Glomerular visceral epithelial cell (primary cell): Measurements from ENCODE around the gene CCDC39.
"Not testable (repeated sequence)": the region's sequence is repeated elsewhere in the genome, so short reads cannot be mapped to it uniquely, and the experiment has no call there.

ENCODE experiments used
- DNase-seq: peaks from one replicate; pipeline ENCODE4 v3.0.0-alpha.2; 2016; ENCODE audit errors: extremely low spot score

CCDC39 gene

DNA sequence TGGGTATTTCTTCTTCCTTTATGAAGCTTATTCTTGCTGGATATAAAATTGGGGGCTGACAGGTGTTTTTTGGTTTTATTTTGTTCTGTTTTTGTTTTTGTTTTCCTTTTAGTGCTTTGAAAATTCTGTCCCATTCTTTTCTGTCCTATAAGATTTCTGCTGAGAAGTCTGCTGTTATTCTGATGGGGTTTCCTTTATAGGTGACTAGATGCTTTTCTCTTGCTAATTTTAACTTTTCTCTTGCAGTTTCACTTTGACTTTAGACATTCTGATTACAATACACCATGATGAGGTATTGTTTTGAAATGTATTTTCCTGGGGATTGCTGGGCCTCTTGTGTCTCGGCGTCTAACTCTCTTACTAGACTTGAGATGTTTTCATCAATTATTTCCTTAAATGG, 54.6 kb downstream of the CCDC39 start:
- DNase-seq: no peak

DNA sequence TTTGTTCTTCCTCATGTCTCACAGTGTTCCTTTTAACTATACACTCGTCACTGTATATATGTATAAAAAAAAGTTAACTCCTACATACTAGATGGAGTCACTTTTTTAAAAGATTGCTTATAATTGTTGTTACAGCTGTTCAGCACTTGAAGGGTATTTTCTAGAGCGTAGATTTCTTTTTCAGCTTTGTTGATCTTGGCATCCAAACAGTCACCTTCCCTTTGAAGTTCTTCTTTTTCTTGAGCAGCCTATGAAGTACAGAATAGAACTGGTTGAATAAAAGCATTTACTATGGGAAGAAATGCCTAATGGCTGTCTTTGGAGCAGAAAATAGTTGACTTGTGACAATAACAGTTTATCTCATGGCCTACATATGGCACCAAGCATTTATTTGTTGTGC, 59.6 kb downstream of the CCDC39 start:
- DNase-seq: no peak

DNA sequence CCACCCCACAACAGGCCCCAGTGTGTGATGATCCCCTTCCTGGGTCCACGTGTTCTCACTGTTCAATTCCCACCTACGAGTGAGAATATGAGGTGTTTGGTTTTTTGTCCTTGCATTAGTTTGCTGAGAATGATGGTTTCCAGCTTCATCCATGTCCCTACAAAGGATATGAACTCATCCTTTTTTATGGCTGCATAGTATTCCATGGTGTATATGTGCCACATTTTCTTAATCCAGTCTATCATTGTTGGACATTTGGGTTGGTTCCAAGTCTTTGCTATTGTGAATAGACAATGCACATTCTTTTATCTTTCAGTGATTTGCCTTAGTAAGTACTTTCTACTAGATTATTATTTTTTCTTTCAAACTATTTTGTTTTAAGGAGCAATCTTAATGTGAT, 60.7 kb downstream of the CCDC39 start:
- DNase-seq: not testable (repeated sequence)

DNA sequence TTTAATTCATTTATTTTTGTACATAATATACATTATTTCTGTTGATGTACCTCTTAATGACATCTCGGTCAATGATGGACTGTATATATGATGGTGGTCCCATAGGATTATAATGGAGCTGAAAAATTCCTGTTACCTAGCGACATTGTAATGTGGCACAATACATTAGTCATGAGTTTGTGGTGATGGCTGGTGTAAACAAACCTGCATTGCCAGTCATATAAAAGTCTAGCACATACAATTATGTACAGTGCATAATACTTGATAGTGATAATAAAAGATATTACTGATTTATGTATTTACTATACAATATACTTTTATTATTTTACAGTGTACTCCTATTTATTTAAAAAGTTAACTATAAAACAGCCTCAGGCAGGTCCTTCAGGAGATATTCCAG, 62.2 kb downstream of the CCDC39 start:
- DNase-seq: no peak

DNA sequence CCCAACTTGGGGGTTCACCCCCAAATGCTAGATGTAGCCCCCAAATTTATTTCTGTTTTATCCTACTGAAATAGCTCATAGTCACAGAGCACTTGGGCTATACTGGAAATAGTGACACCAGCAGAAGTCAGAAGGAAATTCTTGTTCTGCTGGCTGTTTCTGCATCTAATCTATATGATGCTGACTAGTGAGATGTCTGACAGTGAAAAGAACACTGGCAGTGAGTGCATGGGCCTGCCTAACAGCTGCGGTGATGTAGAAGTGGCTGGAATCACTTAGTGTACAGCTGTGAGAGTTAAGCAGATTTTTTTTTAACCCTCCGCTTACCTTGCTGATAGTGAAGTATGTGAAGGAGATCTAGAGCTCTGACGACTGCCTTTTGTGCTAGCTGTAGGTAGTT, 63.3 kb downstream of the CCDC39 start:
- no peak for DNase-seq

DNA sequence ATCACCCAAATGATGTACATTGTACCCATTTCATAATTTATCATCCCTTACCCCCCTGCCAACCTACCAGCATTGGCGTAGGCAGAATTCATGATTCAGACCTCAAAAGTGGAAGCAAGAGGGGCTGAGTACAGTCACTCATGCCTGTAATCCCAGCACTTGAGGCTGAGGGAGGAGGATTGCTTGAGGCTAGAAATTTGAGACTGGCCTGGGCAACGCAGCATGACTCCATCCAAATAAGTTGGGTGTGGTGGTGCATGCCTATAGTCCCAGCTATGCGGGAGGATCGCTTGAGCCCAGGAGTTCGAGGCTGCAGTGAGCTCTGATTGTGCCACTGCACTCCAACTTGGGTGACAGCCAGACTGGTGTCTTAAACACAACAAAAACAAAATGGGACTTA, 66.9 kb downstream of the CCDC39 start:
- DNase-seq: no peak

DNA sequence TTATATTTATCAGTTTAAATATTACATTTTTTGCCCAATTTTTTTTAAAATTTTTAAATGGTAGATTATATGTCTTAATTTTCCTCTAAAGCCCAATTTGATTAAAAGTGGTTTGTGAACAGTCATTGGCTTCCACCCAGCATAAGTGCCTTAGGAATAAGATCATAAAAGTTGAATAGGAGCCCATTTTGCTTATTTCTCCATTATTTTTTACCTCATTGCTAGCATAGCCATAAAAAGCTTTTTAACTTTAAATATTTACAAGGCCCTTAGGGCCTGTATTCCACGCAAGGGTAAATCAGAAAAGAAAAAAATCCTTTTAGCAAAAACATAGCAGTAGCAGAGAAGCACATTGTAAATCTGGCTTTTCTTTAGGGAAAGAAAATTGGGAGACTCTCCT, 68.3 kb downstream of the CCDC39 start:
- no peak for DNase-seq

DNA sequence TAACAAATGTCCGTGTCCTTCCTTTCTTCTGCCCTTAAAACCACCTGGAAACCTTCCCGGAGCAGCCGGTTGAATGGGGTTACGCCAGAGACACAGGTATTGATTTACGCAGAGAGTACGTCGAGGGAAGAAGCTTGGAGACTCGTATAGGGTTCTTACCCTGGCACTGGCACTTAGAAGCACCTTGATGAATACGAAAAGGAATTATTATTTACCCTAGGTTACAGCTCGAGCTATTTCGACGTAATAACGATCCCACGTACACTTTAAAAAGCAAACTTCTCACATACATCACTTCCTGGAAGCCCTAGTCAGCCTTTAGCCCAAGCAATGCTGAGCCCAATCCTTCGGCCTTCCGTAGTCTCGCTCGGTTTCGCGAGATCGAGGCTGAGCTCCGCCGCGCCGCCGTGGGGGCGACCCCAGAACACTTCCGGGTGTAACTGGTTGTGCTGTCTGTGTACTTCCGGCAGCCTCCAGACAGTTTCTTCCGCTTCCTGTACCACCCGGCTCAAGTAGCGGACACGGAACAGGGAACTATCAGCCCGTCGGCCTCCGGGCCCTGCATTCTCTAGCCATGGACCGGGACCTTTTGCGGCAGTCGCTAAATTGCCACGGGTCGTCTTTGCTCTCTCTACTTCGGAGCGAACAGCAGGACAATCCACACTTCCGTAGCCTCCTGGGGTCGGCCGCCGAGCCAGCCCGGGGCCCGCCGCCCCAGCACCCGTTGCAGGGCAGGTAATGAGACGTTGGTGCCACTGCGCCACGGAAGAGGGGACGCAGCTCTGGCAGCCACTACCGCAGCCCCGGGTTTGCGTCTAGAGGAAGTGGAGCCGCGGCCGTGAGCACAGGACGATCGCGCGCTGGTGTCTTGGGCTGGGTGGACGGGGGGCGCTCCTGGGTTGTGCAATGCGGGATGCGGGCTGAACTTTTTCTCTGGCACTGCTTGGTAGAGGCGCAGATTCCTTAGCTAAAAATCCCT, 77.3 kb downstream of the CCDC39 start, which contains the start of gene TTC14:
TTC14 (plus strand) TSS at position 476 of the 979 bp plus-strand sequence; CDS start at position 575, 99 bp downstream.
- peak; percentile 95 for DNase-seq

DNA sequence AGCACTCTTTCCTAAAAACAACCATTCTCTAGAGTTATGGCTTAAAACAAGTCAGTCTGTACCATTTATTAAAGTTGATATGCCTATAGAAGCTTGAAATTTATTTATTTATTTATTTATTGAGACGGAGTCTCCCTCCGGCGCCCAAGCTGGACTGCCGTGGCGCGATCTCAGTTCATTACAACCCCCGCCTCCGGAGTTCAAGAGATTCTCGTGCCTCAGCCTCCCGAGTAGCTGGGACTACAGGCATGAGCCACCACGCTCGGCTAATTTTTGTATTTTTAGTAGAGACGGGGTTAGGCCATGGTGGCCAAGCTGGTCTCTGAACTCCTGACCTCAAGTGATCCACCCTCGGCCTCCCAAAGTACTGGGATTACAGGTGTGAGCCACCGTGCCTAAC, 78.8 kb downstream of the CCDC39 start:
- no peak for DNase-seq

DNA sequence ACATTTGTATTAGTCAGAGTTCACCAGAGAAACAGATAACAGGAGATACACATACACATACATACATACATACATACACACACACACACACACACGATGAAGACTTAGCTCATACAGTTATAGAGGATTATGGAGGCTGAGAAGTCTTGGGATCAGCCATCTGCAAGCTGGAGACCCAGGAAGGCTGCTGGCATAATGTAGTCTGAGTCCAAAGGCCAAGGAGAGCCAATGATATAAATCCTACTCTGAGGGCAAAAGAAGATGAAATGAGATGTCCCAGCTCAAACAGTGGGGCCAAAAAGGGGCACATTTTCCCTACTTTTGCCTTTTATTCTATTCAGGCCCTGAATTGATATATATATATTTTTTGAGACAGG, 83.7 kb downstream of the CCDC39 start:
- no peak for DNase-seq

DNA sequence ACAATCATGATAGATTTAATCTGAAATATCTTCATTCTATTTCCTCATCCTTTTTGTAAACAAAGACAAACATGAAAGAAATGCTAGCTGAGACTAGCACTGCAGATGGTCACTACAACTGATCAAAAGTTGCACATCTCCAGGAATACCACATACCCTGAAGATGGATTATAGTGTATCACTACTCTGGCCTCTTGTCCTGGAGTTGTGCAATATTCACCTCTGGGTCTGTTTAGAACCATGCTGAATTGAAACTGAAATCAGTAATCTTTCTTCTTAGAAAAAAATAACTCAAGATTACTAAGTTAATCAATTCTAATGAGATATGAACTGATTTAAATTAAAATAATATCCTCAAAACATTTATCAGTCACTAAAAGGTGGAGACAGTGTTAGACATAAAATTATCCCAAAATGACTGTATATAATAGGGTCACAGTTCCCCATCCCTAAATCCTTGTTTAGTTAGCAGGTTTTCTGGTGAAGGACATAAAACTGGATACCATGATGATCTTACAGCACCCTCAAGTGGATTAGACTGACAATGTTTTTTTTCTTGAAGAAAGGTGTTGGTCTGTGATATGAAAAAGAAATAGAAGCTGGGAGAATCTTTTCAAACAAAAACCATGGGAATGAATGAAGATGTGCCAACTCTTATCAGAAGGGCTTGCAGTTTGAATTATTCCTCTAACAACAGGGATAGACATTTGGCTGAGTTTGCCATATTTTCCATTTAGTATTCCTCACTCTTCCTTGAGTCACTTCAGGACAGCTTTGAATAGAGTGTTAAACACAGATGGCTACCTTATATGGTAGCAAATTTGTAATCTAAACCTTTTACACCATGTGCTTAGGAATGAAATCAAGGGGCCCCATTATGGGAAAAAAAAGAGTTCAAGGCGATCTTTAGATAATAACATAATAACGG, 84.4 kb downstream of the CCDC39 start:
- DNase-seq: peak; percentile 18

DNA sequence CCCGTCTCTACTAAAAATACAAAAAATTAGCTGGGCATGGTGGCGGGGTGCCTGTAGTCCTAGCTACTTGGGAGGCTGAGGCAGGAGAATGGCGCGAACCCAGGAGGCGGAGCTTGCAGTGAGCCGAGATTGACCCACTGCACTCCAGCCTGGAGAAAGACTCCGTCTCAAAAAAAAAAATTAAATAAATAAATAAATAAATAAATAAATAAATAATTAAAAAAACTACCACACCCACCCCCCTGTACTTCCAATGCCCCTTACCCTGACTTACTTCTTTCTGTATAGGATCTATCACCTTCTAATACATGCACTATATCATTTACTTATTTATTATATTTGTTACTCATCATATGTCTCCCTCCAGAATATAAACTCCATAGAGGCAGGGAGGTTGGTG, 85.7 kb downstream of the CCDC39 start:
- DNase-seq: not testable (repeated sequence)

DNA sequence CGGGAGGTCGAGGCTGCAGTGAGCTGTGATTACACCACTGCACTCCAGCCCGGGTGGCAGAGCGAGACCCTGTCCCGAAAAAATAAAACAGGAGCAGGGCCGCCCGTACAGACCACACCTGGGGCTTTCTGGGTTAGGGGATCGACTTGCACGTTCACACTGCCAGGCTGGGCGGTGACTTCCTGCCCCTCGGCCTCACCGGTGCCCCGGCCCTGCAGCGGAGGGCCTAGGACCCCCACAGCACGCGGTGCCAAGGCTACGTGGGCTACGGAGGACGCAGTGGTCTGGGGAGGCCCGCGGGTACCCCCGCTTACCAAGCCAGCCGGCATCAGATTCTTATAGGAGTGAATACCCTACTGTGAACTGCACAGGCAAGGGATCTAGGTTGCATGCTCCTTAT, 88.9 kb downstream of the CCDC39 start:
- DNase-seq: no peak

DNA sequence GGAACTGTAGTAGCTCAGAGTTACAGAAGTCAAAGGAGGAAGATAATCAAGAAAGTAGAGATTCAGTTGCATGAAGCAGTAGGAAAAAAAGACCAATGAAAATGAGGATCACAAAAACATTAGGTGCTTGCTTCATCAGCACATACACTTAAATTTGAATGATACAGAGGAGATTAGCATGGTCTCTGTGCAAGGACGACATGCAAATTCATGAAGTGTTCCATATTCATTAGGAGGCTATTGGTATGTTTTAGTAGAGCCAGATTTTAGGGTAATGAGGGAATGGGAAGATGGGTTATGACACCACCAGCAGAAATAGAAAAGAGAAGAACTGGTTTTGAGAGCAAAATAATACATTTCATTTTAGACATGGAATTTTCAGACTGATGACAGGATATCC, 98.4 kb downstream of the CCDC39 start:
- no peak for DNase-seq

DNA sequence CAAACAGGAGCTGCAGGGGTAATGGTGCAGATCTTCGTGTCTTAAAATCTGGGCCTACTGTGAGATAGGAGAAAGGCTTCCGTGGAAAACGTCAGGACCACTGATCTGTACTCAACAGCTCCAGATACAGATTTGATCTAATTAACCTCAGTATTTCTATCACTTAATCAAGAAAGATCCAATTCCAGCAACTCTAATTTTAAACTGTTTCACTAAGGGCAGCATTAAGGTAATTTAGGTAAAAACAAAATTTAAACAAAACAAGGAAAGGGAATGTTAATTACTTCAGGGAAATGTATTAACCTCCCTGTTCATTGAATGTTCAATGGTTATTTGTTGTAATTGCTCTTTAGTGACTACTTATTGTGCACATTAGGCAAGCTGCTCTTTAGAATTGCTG, 103.7 kb downstream of the CCDC39 start:
- no peak for DNase-seq

DNA sequence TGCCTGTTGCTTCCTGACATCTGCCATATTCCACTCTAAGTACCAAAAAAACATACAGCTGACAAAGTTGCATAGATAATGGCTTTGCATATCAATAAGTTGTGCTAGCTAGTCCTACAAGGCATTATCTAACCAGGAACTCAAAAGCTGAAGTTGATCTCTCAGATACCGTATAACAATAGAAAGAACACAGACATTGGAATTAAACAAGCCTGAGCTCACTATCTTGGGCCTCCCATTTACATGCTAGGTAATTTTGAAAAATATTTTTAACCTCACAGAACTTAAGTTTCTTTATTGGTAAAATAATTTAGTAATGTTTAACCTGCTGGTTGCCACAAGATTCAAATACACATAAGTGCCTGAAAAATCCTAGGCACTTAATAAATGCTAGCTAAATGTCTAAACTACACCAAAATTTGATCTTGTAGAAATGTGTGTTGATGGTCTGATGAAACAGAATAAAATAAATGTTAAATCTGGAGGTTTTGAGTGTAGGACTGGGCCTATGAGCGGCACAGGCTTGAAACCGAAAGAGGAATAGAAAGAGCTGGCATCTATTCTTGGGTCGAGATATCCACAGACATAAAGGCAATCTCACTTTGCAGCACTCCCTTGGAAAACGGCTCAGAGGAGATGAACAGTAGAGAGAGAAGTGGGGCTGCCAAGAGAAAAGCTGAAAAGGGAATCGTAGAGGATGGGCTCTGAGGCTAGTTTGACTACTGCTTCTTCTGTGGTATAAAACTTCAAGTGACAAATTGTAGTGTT, 107.3 kb downstream of the CCDC39 start:
- DNase-seq: no peak

DNA sequence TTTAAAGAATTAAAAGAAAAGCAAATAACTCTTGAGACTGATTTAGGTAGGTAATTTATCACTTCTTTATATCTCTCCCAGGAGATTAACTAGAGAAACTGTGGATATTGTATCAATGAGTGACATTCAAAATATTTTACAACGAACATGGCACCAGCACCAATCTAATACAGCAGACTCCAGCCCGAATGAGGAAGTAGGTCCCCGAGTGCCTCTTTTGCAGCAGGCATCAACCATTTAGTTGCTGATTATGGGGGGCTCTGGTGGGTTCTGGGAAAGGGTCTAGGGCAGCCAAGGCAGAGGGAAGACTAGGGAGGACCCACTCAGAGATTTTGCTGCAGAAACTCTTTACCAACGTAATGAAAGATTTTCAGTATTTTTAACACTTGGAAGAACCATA, 109.1 kb downstream of the CCDC39 start:
- DNase-seq: no peak

DNA sequence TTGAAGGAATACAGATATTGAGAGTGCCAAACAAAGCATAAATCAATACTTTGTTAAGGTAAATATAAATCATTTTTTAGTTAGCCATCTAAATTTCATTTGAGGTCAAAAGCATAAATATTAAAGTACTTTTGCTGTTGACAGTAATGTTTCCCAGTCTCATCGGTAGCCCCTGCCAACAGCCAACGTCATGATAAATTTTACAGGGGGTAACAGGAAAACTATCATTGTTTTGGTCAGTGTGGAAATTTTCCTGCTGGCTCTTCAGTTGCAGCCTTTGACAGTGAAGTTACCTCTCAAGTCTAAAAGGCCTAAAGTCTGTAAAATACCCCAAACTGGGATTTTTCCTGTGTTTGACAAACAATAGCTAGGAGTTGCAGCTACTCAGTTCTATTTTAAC, 114.6 kb downstream of the CCDC39 start:
- no peak for DNase-seq
